GM12865 (cell line): ENCODE data around the gene KLF13.
A peak's percentile ranks its signal among the peaks of the same experiment; 100 is the strongest.

Source experiments
- DNase-seq: peaks from one replicate; pipeline ENCODE4 v3.0.0; 2010; ENCODE audit warnings: low read depth
- H3K4me3 ChIP-seq: 2 replicates; pipeline ENCODE4 v1.5.1; 2011; ENCODE audit warnings: mild to moderate bottlenecking, low read depth, low read length, control low read depth
- CTCF ChIP-seq: IDR thresholded peaks from 2 replicates; pipeline ENCODE4 v1.5.1; 2011; ENCODE audit warnings: low read length, control low read depth, low read depth, inconsistent platforms; ENCODE audit not compliant: insufficient read depth; ENCODE audit errors: missing control alignments

KLF13 gene

GRCh38 chr15:31398677-31399301, 72.2 kb downstream of the KLF13 start:
- no peak for TF ChIP-seq CTCF
- no peak for DNase-seq
- H3K4me3 ChIP-seq = no peak overlapping the region

- TF ChIP-seq CTCF = no peak
- peak; percentile 29 for DNase-seq
- H3K4me3 ChIP-seq = no peak overlapping the region
These were observed 73.0 kb downstream of the KLF13 start for GRCh38 chr15:31399544-31400171.

DNA sequence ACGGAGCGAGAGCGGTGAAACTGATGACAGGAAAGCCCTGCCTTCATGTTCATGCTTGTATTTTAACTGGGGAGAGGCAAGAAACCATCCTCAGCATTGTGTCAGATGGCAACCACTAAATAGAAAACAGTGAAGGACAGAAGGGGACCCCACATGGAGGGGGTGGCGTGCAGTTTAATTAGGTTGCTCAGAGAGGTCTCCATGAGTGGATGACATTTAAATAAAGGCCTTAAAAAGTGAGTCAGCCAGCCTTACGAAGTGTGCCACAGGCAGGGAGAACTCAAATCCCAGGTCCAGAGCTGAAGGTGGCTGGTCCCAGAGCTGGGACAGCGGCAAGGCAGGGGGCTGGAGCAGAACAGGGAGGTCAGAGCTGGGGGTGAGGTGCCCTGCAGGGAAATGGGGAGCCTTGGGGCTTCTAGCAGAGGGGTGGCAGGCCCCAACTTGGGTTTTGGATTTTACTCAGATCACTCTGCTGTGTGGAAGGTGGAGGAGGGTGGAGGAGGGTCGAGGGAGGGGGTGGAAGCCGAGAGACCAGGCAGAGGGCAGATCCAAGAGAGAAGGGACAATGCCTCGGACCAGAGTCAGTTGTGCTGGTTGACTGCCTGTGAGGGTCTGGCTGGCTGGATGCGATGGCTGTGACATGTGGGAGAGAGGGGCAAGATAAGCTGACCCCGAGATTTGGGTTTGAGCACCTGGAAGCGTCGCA, 73.7 kb downstream of the KLF13 start:
- no peak for DNase-seq
- H3K4me3 ChIP-seq = no peak overlapping the region
- no peak for TF ChIP-seq CTCF

- no peak for TF ChIP-seq CTCF
- no peak for DNase-seq
- H3K4me3 ChIP-seq = no peak overlapping the region
These were observed 74.6 kb downstream of the KLF13 start for GRCh38 chr15:31401282-31401681.

DNA sequence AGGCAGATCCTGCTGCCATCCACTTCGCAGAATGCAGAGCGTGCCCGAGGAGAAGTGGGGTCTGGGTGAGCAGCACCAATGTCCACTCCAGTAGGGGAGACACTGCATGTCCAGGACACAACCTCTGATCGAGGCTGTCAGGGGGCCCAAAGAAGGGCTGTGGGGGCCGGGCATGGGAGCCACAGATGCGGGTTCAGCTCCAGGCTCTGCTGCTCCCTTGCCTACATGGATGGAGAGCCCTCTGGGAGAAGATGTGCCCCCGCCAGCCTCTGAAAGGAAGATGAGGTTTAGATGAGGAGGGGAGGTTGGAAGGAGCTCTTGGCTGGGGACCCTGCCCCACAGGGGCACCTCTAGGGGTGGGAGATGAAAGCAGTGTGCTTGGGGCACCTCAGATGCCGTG, 75.4 kb downstream of the KLF13 start:
- no peak overlapping the region for H3K4me3 ChIP-seq
- TF ChIP-seq CTCF = no peak
- DNase-seq = no peak

GRCh38 chr15:31402511-31403056, 75.9 kb downstream of the KLF13 start:
- no peak for TF ChIP-seq CTCF
- no peak for DNase-seq
- no peak overlapping the region for H3K4me3 ChIP-seq
